Endometrium (tissue), 2 donors: ENCODE measurements around the gene E2F8.

ENCODE experiments used
- FAIRE-seq: peaks from 2 replicates; lab custom pipeline; 2012; peaks lifted over from hg19 to GRCh38; lab: Jason Lieb, UNC
- donor health status: control.
- donor health status: control.

The E2F8 gene

GRCh38 chr11:19252394-19253152, 11.8 kb upstream of the E2F8 start:
- no peak for FAIRE-seq

DNA sequence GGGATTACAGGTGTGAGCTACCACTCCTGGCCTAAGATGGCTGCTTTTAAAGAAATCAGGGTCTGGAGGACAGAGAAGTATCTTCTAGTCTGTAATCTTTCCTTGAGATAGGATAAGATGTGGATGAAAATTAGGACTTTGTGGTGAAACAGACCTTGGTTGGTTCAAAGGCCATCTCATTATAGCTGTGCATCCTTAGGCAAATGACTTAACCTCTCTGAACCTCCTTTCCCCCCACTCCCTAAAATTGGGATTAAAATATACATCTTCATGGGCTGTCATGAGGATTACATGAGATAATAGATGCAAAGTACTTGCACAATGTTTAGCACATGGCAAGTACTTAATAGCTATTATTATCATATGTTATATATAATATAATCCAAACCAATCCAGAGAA, 10.8 kb upstream of the E2F8 start:
- no peak for FAIRE-seq

DNA sequence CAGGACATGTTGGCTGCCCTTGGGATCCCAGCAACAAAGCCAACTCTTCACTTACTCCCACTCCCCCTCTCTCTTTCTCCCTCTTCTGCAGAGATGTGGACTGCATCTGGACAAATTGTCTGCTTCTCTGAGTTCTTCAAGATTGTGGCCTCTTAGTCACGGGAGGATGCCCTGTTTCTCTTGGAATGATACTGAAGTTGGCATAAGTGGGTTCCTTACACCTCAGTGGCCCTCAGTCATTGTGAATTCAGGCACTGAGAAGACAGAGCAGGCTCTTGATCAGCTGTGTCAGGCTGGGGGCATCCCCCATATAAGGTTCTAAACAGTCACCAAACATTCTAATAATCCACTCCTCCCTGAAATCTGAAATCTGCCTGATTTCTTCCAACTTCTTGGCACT, 6.1 kb upstream of the E2F8 start:
- no peak for FAIRE-seq

- no peak for FAIRE-seq
Observed at GRCh38 chr11:19245351-19245750, 4.6 kb upstream of the E2F8 start.

DNA sequence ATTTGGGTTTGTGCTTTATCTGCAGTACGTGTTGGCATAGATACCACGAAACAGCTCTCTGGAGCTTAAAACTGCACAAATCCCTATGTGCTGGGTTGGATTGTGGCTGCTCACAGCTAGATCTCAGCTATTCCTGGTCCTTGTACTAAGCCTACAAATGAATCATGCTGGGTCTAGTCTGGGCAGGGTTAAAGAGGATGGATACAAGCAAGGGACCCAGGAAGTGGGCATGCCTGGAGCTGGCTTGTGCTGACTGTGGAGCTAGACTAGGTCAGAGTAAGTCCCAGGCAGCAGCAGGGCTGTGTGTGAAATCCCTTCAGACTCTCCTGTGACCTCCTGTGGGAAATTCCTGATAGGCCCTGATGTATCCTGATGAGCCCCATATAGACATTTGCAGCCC, 3.9 kb upstream of the E2F8 start:
- no peak for FAIRE-seq

GRCh38 chr11:19244084-19244483, 3.3 kb upstream of the E2F8 start:
- FAIRE-seq: no peak

GRCh38 chr11:19243613-19244012, 2.9 kb upstream of the E2F8 start:
- no peak for FAIRE-seq

DNA sequence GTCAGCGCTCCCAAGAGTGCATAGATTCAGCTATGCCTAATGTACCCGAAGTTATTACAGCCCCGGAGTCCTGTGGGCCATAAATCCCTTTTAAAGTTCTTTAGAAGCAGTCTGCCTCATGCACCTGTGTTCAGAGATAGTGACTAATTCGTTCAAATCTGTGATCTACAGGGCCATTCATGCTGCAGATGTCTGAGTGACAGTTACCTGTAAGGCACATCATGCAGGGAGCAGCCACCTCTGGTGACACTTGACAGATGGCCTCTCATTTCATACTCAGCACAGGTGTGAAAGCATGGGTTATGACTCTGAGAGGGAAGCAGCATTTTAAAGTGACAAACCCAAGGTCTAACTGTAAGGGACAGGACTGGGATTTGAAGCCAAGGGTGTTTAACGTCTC, 2.4 kb upstream of the E2F8 start:
- no peak for FAIRE-seq

- FAIRE-seq: no peak
Observed at GRCh38 chr11:19242179-19242932, 1.6 kb upstream of the E2F8 start.

- no peak for FAIRE-seq
Observed at GRCh38 chr11:19241260-19242178, 774 bp upstream of the E2F8 start.

DNA sequence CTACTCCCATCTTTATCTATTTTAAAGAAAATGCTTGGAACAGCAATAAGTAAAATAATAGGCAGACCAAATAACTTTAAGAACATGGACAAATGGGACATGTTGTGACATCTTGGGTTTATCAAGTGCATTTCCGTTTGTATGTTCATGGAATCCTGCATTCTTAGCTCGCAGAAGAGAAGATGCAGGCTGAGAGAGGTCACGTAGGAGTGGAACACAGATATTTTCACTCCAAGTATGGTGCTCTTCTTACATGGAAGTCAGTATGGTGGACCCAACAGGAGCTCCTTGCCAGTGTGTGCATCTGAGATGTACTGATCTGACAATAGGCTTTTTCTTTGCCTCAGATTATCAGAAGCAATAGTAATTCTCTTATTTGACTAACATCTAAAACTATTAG, 1.7 kb downstream of the E2F8 start:
- no peak for FAIRE-seq

- no peak for FAIRE-seq
Observed at GRCh38 chr11:19237813-19238212, 2.9 kb downstream of the E2F8 start.

DNA sequence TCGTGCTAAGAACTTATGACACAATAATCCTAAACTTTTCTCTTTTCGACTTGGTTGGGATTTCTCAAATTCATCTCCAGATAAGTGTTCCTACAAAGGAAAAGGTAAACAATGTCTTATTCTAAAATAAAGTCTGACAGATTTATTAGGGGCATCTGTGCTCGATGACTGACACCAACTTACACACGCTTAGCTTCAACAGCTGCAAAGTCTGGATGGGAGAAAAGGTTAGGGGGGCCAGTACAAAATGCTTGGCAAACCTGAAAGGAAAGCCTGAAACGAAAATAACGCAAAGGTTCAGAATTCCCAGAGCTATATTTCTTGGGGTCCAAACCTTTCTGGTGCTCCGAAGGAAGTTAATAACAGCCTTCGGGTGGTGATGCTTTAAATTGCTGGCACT, 3.4 kb downstream of the E2F8 start:
- no peak for FAIRE-seq

DNA sequence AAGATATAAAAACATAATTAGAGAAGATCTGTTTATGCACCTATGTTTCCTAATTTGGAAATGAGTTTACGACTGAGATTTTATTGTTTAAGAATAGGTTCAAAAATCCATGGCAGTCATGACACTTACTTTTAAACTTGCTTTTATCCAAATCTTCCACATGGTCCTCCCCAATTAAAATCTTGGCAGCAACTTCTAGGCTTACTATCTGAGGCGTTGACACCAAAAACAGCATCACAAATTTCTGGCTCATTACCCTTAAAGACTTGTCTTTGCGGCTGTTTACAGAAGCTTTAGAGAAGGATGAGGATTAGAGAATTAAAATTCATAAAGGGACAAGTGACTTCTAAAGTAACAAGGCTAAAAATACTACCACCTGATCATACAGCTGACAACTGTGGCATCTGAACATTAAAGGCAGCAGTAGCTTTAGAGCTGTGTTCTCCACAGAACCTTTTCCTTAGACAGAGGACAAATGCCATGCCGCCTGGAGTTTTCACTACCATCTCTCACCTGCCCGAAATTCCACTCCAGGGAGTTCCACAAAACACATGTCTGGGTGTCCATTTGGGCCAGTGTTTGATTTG, 6.4 kb downstream of the E2F8 start:
- FAIRE-seq: no peak

- FAIRE-seq: no peak
Observed at GRCh38 chr11:19232910-19233503, 7.7 kb downstream of the E2F8 start.

- no peak for FAIRE-seq
Observed at GRCh38 chr11:19229671-19230070, 11.1 kb downstream of the E2F8 start.

DNA sequence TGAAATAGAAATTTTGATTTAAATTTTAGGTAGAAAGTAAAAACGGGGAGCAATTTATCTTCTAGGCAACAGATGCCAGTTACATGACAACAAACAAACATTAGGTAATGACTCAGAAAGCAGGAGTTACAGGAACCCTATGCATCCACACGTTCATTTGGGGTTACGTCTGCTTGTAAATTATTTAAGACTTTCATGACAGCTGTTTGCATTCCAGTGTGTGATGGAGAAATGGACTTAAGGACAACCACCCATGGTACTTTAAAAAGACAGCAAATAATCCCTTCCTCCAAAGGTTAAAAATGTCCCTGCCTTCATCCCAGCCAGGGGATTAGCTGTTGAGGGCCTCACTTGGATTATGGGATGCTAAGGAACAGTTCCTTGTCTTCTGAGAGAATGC, 11.8 kb downstream of the E2F8 start:
- no peak for FAIRE-seq

DNA sequence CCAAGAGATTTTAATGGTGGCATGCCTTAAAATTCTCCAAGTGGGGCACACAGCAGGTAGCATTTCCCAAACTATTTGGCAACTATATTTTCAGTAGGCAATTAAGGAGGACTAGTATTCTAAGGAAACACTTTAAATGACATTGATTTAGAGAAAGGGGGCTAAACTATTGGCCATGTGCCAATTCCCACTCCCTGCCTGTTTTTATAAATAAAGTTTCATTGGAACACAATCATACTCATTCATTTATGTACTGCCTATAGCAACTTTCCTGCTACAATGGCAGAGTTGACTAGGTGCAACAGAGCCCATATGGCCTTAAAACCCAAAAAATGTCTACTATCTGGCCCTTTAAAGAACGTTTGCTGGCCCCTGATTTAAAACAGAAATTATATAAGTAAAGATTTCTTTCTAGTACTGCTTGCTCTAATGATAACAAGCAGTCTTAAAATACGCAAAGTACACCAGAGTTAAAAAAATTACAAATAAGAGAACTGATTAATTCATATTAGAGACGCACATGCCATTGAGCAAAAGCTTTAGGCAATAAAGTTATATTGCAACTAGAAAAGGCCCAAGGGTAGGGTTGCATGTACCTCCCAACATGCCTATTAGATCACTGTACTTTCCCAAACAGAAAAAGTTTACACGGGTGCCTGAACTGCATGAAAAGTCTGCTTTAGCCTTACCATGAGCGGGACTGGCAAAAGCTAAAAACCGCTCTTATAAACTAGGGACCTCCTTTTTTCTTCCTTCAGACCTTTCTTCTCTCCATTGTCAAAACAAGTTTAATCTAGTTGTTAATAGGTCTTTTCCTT, 14.2 kb downstream of the E2F8 start:
- FAIRE-seq: no peak

DNA sequence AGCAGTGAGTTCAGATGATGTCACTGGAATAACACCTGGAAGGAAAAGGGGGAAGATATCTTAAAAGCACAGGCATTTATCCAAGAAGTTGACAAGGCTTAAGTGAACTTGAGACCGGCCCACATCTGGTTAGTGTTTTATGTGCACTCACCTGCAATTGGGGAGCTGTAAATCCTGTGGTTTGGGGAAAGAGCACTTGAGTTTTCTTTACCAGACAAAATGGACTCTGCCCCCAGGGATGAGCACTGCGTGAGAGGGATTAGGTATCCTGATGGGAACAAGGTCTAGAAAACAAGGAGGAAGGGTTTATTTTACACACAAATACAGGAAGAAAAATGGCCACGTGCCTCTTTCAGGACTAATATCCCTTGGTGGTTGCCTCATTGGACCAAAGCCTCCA, 15.2 kb downstream of the E2F8 start:
- no peak for FAIRE-seq

- FAIRE-seq: no peak
Observed at GRCh38 chr11:19225123-19225522, 15.6 kb downstream of the E2F8 start.
